Fibroblast of villous mesenchyme (primary cell): ENCODE data around the gene HECW1. TPM values are rescaled to one million over a fixed set of nuclear protein-coding genes. Genes with fewer than 3 reads are reported as not detected.

Experiments
- DNase-seq: peaks from one replicate; pipeline ENCODE4 v3.0.0-alpha.2; 2010; ENCODE audit warnings: low read depth
- H3K4me3 ChIP-seq: 2 replicates; pipeline ENCODE4 v1.5.1; 2011; ENCODE audit warnings: low read depth, mild to moderate bottlenecking, low read length
- total RNA-seq: library from RNA; depleted of rRNA; stranded (reverse); fragments of >200 nt; gene quantifications from 2 replicates; pipeline ENCODE4 v1.2.3, GENCODE V29; 2012
- TF ChIP-seq, protein P1 (sequence below): IDR thresholded peaks from 2 replicates; pipeline ENCODE4 v1.5.1; 2012; ENCODE audit warnings: low read depth, mild to moderate bottlenecking, low read length; ENCODE audit not compliant: insufficient read depth

HECW1 gene
- total RNA-seq, 1 donor: 1.7 TPM

- DNase-seq: no peak
- no peak overlapping the region for H3K4me3 ChIP-seq
Observed at GRCh38 chr7:43111630-43112458, 603 bp upstream of the HECW1 start.

GRCh38 chr7:43112941-43113621, 634 bp downstream of the HECW1 start:
- H3K4me3 ChIP-seq: peak overlapping the region; percentile 39
- TF ChIP-seq, protein P1, sequence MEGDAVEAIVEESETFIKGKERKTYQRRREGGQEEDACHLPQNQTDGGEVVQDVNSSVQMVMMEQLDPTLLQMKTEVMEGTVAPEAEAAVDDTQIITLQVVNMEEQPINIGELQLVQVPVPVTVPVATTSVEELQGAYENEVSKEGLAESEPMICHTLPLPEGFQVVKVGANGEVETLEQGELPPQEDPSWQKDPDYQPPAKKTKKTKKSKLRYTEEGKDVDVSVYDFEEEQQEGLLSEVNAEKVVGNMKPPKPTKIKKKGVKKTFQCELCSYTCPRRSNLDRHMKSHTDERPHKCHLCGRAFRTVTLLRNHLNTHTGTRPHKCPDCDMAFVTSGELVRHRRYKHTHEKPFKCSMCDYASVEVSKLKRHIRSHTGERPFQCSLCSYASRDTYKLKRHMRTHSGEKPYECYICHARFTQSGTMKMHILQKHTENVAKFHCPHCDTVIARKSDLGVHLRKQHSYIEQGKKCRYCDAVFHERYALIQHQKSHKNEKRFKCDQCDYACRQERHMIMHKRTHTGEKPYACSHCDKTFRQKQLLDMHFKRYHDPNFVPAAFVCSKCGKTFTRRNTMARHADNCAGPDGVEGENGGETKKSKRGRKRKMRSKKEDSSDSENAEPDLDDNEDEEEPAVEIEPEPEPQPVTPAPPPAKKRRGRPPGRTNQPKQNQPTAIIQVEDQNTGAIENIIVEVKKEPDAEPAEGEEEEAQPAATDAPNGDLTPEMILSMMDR: no peak
- DNase-seq: peak; percentile 51

More at GRCh38 chr7:43111630-43112458, 603 bp upstream of the HECW1 start:
- TF ChIP-seq, protein P1: no peak

GRCh38 chr7:43113622-43114457, 1.4 kb downstream of the HECW1 start:
- H3K4me3 ChIP-seq: no peak overlapping the region
- DNase-seq: no peak
- TF ChIP-seq, protein P1: no peak

- DNase-seq: no peak
- H3K4me3 ChIP-seq: no peak overlapping the region
- TF ChIP-seq, protein P1: no peak
Observed at GRCh38 chr7:43114458-43114780, 2.0 kb downstream of the HECW1 start.

DNA sequence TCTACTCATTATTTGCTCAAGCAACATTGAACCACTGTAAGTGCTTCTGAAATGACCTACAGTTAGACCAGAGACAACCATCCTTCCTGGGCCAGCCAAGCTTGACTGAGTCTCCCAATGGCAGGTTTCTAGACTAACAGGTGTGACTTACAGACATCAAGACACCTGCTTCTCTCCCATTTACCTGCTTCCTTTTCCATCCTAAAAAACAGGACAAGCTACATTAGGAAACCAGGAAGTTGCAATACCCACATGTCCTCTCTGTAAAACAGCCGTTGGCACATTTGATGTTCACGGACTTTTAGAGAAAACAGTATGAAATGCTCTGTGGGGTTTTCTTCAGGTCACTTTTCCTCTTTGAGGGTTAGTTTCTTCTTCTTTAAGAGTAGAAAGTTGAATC, 4.0 kb downstream of the HECW1 start:
- H3K4me3 ChIP-seq: no peak overlapping the region

GRCh38 chr7:43117095-43117494, 4.6 kb downstream of the HECW1 start:
- no peak for DNase-seq
- TF ChIP-seq, protein P1: no peak
- no peak overlapping the region for H3K4me3 ChIP-seq

More for the DNA sequence above, 4.0 kb downstream of the HECW1 start:
- DNase-seq: no peak
- TF ChIP-seq, protein P1: no peak
